Globus pallidus (tissue), 1 donor: ENCODE data around the gene CEP295NL.
"Not testable (repeated sequence)": the region's sequence is repeated elsewhere in the genome, so short reads cannot be mapped to it uniquely, and the experiment has no call there.

ENCODE experiments used
- DNase-seq: peaks from one replicate; pipeline ENCODE4 v3.0.0-alpha.2; 2015; ENCODE audit warnings: low spot score

The CEP295NL gene, protein sequence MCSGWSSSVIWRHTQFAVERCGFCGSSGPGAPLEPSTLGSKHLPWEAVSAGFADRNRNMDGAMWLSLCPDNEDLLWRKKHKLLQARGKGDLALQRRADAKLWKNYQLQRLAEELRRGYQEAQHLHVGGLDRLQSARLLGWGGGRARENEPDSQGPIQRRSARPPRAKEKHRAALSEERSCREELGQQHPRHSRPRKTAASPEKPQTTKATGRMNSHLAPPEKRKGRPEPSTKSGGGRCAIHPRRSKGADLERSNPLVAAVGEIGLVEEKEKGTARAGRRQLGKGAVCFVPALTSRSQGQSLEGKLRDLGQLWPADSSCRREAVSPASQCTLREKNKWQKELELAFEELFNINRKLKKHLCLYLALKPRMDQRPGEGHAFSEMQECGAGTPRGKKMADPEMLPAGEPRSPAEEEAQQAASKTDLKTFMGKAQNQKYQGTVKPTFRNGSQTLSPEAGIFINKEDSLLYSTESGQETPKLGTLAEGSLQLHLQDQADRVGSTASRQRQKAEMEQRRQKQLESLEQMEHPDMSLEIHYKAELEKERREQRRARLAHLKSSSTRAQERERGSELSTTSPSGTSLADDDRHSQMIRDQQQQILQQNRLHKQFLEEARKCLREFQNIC

GRCh38 chr17:78903101-78903779 is at the start of gene CEP295NL:
Gene CEP295NL (minus strand): TSS chr17:78903201. CDS start chr17:78901828, 1,373 bp downstream.
- no peak for DNase-seq

DNA sequence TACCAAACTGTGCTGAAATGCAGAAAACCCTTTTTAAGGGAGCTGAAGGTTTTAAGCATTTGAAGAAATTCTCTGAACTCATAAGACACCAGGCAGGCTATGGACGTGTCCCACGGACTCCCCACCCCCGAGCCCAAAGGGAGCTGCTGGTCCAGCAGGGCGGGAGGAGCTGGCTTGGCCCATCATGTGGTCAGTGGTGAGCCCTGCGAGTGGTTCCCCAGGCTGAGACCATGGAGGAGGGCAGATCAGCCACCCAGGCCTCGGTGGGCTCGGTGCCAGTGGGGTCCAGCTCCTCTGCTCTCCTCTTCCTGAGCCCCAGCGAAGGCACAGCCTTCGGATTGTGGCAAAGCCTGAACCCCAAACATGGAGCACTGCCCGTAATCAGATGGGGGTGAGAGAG is 49.7 kb upstream of the CEP295NL start:
- DNase-seq = no peak

GRCh38 chr17:78951967-78952551 is 49.1 kb upstream of the CEP295NL start:
- no peak for DNase-seq

DNA sequence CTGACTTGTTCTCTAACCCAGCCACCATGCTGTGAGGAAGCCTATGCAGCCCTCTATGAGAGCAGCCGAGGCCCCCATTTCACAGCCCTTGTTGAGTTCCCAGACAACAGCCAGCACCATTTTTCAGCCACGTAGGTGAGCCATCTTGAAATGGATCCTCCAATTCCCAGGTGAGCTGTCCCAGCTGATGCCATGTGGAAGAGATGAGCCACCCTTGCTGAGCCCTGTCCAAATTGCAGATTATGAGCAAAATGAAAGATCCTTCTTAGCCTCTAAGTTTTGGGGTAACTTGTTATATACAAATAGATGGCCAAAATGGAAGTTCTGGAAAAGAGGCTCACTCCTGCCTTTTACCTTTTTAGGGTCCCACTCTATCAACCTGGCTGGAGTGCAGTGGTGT is 47.9 kb upstream of the CEP295NL start:
- no peak for DNase-seq

DNA sequence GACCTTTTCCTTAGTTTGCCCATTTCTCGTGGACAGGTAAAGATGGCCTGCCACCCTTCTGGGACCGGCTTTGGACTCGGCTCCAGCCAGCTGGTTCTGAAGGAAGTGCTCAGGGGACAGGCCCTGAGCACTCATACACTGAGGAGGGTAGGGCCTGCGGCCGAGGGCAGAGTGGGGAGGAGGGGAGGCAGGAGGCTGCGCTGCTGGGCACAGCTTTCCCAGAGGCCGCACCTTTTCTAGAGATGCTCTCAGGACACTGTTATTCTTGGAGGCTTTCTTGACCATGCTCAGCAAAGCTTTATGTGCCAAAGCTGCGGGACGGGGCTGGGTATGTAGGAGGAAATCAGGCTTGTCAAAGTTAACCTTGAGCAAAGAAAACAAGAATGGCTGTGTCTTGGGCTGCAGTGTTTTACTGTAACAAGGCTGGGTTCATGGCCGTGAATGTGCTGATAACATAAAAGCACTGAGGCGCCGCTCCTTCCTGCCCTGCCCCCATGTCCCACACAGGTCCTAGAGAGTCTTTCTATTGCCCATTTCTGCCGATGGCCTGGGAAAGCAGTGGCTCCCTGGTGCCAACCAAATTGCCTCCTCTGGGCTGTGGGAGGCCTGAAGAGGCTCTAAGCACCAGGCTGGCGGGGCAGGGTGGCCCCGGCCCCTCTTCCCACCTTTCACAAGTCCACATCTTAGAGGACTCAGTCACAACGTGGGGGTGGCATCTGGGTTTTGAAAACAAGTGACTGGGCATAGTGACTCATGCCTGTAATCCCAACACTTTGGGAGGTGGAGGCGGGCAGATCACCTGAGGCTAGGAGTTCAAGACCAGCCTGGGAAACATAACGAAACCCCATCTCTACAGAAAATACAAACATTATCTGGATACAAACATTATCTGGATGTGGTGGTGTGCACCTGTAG is 44.5 kb upstream of the CEP295NL start:
- DNase-seq = no peak

- DNase-seq = no peak
Observed at GRCh38 chr17:78946631-78947030, 43.6 kb upstream of the CEP295NL start.

DNA sequence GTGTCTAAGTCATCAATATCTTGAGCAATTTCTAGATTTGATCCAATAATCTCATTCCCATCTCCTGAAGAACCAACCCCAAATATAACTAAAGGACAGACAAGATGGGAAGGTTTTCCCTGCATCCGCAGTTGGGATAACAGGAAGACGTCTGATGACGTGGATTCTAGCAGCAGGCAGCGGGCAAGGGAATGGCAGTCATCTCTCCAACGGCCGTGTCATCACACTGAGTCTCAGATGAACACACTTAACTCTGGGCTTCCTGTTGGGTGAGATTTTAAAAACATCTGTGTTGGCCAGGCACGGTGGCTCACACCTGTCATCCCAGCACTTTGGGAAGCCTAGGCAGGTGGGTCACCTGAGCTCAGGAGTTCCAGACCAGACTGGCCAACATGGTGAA is 43.1 kb upstream of the CEP295NL start:
- DNase-seq = no peak

- DNase-seq = not testable (repeated sequence)
Observed at GRCh38 chr17:78945455-78945854, 42.5 kb upstream of the CEP295NL start.

GRCh38 chr17:78944956-78945355 is 42.0 kb upstream of the CEP295NL start:
- no peak for DNase-seq

DNA sequence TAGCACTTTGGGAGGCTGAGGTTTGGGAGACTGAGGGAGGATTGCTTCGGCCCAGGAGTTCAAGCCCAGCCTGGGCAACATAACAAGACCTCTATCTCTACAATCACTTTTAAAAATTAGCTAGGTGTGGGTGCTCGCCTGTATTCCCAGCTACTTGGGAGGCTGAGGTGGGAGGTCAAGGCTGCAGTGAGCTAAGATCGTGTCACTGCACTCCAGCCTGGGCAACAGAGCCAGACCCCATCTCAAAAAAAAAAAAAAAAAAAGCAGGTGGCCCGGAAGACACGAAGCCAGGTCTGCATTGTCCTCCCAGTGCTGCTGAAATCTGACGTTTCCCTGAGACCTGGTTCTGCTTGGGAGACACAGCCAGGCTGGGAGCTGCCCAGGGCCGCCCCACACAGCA is 41.0 kb upstream of the CEP295NL start:
- DNase-seq = no peak

- no peak for DNase-seq
Observed at GRCh38 chr17:78940708-78941107, 37.7 kb upstream of the CEP295NL start.

DNA sequence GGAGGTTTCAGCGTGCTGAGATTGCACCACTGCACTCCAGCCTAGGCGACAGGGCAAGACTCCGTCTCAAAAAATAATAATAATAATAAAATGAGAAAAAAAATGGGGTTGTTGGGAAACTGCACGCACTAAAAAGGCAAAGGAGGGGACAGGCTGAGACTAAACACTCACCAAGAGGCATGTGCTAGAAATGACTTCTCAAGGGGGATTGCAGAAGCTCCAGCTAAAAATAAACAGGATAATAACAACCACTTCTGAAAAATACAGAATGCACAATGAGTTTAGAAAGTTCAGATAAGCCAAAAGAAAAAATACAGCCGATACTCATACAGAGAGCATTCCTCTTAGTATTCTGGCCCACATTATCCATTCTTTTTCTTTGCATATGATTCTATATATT is 37.3 kb upstream of the CEP295NL start:
- DNase-seq = no peak

DNA sequence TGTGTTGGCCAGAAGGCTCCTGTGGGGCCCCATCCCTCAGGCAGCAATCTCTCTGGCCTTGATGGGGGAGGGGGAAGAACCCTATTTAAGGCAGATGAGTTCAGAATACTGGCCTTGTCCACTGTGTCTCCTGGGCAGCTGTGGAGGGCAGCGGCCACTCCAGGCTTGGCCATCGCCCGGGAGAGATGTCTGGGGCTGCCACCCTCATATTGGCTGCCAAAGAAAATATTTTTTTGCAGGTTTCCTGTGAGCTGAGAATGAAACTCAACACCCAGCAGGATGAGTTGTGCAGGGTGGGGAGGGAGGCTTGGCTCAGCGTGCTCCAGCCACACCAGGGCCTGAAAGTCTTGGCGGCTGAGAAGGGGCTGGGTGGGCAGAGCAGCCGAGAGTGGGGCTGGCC is 36.6 kb upstream of the CEP295NL start:
- no peak for DNase-seq

- no peak for DNase-seq
Observed at GRCh38 chr17:78937561-78937960, 34.6 kb upstream of the CEP295NL start.

- no peak for DNase-seq
Observed at GRCh38 chr17:78935419-78936323, 32.7 kb upstream of the CEP295NL start.

DNA sequence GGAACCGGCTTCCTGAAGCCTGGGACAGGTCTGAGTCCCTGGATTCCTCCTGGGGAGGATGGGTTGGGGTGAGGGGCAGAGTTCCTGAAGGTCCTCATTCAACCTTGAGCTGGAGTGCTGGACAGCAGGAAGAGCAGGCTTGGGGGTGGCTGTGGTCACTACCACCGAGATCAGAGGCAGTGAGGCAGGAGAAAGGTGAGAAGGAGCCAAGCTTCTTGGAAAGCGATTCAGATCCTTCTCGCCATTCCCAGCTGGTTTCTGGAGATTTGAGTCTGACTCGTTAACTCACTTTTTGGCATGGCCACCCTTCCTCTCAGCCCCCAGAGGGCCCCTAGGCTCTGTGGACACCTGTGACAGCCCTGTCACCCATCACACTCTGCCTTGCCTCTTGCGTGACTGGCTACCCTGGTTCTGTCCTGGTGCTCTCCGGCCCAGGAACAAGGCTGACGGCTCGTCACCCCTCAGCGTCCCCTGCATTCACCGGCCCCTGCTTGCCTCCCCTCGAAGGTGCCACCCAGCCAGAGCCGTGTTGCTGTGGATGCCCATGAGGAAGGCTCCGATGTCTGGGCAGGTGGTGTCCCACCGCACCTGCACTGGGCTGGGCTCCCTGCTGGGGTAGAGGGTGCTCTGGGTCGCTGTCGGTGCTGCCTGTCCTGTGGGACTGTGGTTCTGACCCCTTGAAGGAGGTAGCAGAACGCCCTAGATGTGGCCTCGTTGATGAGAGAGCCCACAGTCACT is 31.8 kb upstream of the CEP295NL start:
- no peak for DNase-seq

DNA sequence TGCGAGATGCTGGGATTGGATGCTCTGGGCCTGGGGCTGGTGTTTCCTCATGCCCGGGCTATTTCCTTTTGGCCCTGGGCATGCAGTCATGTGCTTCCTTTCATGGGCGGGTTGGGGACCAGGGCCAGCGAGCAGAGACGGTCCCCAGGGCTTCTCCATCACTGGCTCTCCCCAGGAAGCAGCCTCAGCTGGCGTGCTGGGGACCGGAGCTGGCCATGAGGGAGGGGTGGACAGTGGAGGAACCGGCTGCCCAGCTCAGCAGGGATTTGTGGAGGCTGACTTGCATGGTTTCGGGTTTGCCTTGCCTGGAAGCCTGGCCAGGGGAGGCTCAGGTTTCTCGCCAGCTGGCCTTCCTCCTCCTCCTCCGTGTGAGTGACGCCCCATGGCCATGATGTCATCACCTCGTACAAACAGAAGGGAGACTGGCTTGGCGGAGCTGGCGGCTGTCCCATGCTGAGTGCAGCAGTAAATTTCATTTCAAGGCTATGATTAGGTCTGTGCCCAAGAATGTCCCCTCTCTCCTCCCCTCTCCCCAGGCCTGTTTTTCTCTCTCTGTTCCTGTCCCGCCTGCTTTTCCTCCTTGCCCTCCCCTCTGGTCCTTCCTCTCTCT is 31.1 kb upstream of the CEP295NL start:
- DNase-seq = peak; percentile 87

GRCh38 chr17:78933025-78933958 is 30.3 kb upstream of the CEP295NL start:
- DNase-seq = no peak
